NCI-H187 (cell line): Measurements from ENCODE around the gene PAX2.

Source experiments
- DNase-seq, 2 experiments: peaks; one replicate each; lab custom pipeline; 2025; lab: John Stamatoyannopoulos, UW

The PAX2 gene

GRCh38 chr10:100791369-100792058, 46.1 kb downstream of the PAX2 start:
- no peak for DNase-seq

- no peak for DNase-seq
Measured at GRCh38 chr10:100792574-100792973, 47.2 kb downstream of the PAX2 start.

- no peak for DNase-seq
Measured at GRCh38 chr10:100793055-100793454, 47.7 kb downstream of the PAX2 start.

GRCh38 chr10:100799881-100800280, 54.5 kb downstream of the PAX2 start:
- no peak for DNase-seq

- no peak for DNase-seq
Measured at GRCh38 chr10:100800931-100801330, 55.5 kb downstream of the PAX2 start.

GRCh38 chr10:100802196-100802595, 56.8 kb downstream of the PAX2 start:
- no peak for DNase-seq

- no peak for DNase-seq
Measured at GRCh38 chr10:100802607-100803006, 57.2 kb downstream of the PAX2 start.

GRCh38 chr10:100803492-100803891, 58.1 kb downstream of the PAX2 start:
- DNase-seq, result no peak

- no peak for DNase-seq
Measured at GRCh38 chr10:100803908-100804307, 58.5 kb downstream of the PAX2 start.

GRCh38 chr10:100805543-100806355, 60.4 kb downstream of the PAX2 start:
- no peak for DNase-seq

GRCh38 chr10:100806356-100806645, 60.9 kb downstream of the PAX2 start:
- no peak for DNase-seq

- no peak for DNase-seq
Measured at GRCh38 chr10:100807241-100807951, 62.0 kb downstream of the PAX2 start.

GRCh38 chr10:100808876-100809275, 63.5 kb downstream of the PAX2 start:
- no peak for DNase-seq

- no peak for DNase-seq
Measured at GRCh38 chr10:100810091-100810834, 64.9 kb downstream of the PAX2 start.

- DNase-seq, result no peak
Measured at GRCh38 chr10:100810835-100811116, 65.4 kb downstream of the PAX2 start.

- DNase-seq, result no peak
Measured at GRCh38 chr10:100811261-100811660, 65.9 kb downstream of the PAX2 start.

- no peak for DNase-seq
Measured at GRCh38 chr10:100811752-100812750, 66.7 kb downstream of the PAX2 start.

GRCh38 chr10:100812978-100813377, 67.6 kb downstream of the PAX2 start:
- no peak for DNase-seq

- DNase-seq, result no peak
Measured at GRCh38 chr10:100814751-100815474, 69.5 kb downstream of the PAX2 start.

GRCh38 chr10:100816671-100817070, 71.3 kb downstream of the PAX2 start:
- DNase-seq, result no peak
